Activated gamma-delta T cell treated with Interleukin-2 at 50 U/mL for 16 hours (primary cell): ENCODE results near the gene COL4A2.

Experiments
- DNase-seq: peaks from one replicate; pipeline ENCODE4 v3.0.0-alpha.2; 2020

The COL4A2 gene

DNA sequence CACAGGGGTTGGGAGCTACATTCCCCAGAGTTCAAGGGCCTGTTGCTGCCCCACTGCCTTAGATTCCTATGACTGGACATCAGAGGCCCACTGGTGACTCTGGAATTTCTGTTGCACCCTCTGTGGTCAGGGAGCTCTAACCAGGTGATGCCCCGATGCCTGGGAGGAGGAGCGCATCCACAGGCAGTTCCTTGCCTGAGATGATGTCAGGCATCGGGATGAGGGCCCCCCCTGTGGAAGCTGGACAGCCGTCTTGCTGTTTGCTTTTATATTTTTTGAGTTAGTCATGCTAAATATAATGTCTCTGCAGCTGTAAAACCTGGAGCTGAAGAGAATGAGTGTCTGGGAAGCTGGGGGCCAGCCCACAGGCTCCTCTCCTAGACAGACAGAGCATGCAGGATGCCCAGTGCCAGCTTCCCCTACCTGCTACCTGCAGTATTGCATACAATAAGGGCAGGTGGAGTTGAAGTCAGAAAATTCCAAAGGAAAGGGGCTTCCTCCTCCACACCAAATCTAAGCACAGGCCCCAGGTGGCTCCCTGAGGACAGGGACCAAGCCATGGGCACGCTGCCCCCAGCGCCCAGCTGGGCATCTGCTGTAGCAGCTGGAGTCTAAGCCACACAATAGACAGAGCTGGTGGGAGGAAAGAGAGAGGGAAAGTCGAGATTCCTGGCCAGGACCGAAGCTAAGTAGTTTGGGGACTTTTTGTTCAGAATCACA lies 16.2 kb downstream of the COL4A2 start:
- no peak for DNase-seq

- no peak for DNase-seq
These were observed 17.1 kb downstream of the COL4A2 start for GRCh38 chr13:110324026-110324749.

GRCh38 chr13:110326263-110326904 lies 19.3 kb downstream of the COL4A2 start:
- no peak for DNase-seq

- DNase-seq = no peak
These were observed 20.1 kb downstream of the COL4A2 start for GRCh38 chr13:110327051-110327721.

DNA sequence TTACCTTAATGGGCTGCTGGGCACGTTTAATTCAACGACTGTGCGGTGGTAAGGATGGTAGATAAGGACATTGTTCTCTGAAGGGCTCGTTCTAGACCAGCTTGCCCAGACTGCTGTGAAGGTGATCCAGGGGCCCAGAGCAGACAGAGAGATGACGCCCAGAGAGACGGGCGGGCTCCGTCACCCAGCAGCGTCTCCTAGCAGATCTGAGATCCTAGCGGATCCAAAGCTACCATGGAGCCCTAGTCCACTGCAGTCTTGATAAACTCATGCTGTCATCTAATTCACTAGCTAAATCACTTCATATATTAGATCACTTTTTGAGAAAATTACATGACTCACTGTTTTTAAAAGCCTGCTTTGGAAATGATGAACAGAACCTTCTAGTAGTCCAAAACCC lies 21.5 kb downstream of the COL4A2 start:
- no peak for DNase-seq

DNA sequence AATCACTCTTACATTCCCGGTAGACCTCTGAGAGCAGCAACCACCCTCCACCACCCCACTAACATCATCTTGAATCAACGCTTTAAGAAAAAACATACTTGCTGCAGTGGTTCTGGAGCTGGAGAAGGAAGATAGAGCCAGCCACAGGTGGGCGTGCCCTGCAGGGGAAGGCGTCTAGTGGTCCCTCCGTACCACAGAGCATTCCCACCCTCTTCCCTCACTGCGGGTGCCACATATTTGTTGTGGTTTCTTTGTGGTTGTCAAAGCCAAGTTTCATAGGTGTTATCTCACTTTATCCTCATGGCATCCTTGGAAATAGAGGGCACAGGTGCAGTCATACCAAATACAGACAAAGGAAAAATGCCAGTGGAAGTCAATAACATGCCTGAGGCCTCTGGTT lies 22.2 kb downstream of the COL4A2 start:
- no peak for DNase-seq

GRCh38 chr13:110329798-110330461 lies 22.8 kb downstream of the COL4A2 start:
- no peak for DNase-seq

DNA sequence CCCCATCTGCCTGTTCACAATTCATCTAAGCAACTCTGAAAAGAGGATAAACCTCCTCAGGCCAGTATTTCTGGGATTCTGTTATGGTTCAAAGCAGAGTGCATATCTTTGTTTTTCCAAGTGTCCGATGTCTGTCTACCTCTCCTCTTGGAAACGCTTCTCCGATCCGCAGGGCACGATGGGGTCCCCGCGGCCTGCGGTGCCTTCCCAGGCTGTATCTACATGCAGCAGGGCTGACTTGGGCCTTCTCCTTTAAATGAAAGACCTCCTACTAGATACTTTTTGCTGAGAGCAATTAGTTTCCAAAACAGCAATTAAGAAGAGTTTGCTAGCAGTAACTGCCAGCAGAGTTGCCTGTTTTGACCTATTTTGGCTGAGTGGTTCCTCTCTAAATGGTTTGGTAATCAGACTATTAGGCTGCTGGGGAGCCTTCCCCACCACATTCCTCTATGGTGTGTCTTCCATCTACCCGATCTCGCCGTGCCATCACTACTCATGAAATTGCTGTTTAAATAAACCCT lies 23.5 kb downstream of the COL4A2 start:
- DNase-seq = no peak

GRCh38 chr13:110331362-110331761 lies 24.3 kb downstream of the COL4A2 start:
- DNase-seq = no peak

DNA sequence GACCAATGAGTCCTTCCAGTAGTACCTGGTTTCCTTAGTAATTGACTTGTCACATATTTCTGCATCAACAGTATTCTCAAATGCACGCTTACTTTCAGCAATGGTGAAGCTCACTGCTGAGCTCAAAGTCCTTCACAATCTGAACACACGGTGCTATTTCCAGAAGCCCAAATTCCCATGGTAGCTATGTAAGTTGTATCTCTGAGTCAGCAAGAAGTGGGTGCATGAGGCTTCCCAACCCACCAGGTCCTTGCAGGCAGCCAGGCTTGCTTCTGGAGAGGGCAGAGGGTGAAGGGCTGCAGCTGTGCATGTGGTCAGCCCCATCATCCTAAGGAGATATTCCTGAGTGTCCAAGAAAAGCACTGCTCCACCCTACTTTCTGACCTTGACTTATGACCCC lies 25.7 kb downstream of the COL4A2 start:
- no peak for DNase-seq

GRCh38 chr13:110333837-110334236 lies 26.8 kb downstream of the COL4A2 start:
- no peak for DNase-seq

GRCh38 chr13:110334256-110334655 lies 27.2 kb downstream of the COL4A2 start:
- no peak for DNase-seq

DNA sequence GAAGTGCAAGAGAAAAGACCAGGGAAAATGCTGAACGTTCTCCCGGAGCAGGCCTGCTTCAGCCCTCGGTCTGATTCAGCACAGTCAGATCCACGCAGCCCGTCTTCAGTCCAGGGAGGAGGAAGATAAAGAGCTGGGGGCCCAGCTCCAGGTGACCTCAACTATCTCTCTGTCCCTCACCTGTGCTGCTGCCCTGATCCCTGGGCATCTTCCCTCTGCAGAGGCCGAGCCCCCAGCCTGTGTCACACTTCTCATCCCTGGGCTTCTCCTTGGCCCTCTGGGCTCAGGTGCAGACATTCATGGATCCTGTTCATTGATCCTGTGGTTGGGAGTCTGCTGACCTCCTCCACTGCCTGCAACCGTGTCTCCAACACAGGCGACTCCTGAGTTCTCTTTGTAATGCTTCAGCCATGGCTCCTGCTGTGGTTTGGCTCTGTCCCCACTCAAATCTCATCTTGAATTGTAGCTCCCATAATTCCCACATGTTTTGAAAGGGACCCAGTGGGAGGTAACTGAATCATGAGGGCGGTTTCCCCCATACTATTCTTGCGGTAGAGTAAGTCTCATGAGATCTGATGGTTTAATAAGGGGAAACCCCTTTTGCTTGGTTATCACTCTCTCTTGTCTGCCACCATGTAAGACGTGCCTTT lies 27.9 kb downstream of the COL4A2 start:
- no peak for DNase-seq

DNA sequence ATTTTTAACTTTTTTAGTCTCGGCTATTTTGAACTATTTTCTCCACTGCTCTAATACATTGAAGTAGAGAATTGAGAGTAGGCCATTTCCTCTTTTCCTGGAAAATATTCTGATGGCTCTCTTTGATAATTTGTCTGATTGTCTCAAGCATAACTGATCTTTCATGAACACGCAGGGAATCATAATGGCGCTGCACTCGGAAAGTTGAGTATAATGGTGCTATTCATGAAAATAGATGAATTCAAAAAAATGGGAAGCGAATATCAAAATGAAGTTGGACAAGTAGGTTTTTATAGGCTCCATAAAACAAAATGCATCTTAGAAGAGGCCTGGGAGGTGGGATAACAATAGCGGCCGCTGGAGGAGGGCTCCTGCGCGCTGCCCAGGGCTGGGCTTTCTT lies 29.0 kb downstream of the COL4A2 start:
- DNase-seq = no peak

DNA sequence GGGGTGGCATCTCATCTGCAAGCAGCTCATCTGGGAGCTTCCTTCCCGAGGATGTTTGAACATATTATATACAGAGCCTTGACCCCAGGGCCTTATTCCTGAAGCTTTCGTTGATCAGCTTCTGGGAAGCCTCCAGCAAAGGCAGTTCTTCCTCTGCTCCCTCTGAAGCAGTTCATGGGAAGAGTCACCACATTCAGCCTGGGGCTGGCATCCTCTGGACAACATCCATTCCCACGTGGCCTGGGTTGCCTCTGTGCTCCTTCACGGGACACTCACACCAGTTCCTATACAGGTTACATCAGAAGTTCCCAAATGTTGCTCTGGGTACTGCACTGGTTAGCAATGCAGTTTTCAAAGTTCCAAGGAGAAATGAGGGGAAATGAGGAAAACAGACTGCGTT lies 29.6 kb downstream of the COL4A2 start:
- no peak for DNase-seq

GRCh38 chr13:110337247-110337646 lies 30.2 kb downstream of the COL4A2 start:
- no peak for DNase-seq

DNA sequence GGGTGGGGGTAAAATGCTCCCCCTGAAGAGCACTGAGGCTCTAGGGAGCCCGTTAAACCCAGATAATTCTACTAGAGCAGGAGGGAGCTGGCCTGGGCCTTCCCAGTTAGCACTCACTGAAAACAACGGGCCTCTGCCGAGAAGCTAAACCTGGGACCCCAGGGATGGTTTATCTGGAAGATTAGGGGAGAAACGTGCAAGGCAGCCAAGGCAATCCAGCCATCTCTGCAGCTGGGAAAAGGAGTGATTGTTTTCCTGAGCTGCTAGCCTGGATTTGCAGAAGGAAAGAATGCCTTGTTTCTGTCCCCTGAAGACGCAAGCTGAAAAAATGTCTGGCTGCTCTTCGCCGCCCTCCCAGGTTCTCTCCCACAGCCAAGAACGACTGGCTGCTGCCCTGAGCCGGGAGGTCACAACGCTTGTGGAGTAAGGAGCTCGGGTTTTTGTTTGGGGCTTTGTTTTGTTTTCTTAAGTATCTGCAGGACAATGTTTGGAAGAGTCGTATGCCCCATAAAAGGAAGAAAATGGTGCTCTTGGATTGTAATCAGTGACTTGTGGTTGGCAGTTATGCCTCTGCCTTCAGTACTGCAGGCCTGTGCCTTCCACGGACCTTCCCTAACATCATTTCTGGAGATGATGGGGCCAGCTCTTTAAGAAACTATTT lies 31.5 kb downstream of the COL4A2 start:
- DNase-seq = no peak

- DNase-seq = no peak
These were observed 32.2 kb downstream of the COL4A2 start for GRCh38 chr13:110339263-110339662.

GRCh38 chr13:110339975-110340550 lies 33.0 kb downstream of the COL4A2 start:
- DNase-seq = no peak

DNA sequence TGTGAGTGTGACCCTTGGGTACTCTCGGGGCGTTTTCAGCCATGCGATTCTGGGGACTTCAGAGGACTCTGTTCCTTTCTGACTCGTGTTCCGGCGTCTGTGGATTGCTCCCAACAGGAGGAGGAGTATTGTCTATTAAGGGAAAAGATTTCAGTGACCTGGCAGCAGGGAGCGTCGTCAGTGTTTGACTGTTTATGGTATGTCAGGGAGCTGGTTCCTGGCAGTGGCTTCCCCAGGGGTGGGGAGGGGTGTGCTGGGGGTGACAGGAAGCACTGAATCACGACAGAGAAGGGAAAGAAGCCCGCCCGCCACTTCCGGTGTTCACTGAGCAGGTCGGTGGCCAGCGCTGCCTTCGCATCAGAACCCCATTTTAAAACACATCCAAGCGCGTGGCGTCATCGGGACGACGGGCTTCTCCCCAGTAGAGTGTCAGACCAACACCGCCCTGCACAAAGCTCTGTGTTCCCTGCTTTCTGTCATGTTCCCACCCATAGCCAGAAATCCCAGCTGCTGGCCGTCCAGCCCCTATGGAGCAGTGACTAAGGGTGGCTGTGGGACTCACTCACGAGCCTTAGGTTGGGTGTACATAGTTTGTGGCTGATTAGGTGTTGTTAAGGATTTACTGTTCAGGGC lies 33.8 kb downstream of the COL4A2 start:
- DNase-seq = peak; percentile 45
